Fibroblast of mammary gland (primary cell): ENCODE data around the gene TMEM187.
"Not testable (repeated sequence)": the region's sequence is repeated elsewhere in the genome, so short reads cannot be mapped to it uniquely, and the experiment has no call there.

ENCODE experiments used
- DNase-seq: peaks from one replicate; pipeline ENCODE4 v3.0.0-alpha.2; 2010; ENCODE audit warnings: low read depth
- H3K4me3 ChIP-seq: 2 replicates; pipeline ENCODE4 v1.5.1; 2011; ENCODE audit warnings: low read depth, mild to moderate bottlenecking, low read length, moderate library complexity; ENCODE audit not compliant: control insufficient read depth
- TF ChIP-seq, protein P1 (sequence below): conservative IDR thresholded peaks from 2 replicates; pipeline ENCODE4 v1.5.1; 2011; ENCODE audit warnings: low read depth, low read length, inconsistent platforms; ENCODE audit not compliant: control insufficient read depth, insufficient read depth

The TMEM187 gene

DNA sequence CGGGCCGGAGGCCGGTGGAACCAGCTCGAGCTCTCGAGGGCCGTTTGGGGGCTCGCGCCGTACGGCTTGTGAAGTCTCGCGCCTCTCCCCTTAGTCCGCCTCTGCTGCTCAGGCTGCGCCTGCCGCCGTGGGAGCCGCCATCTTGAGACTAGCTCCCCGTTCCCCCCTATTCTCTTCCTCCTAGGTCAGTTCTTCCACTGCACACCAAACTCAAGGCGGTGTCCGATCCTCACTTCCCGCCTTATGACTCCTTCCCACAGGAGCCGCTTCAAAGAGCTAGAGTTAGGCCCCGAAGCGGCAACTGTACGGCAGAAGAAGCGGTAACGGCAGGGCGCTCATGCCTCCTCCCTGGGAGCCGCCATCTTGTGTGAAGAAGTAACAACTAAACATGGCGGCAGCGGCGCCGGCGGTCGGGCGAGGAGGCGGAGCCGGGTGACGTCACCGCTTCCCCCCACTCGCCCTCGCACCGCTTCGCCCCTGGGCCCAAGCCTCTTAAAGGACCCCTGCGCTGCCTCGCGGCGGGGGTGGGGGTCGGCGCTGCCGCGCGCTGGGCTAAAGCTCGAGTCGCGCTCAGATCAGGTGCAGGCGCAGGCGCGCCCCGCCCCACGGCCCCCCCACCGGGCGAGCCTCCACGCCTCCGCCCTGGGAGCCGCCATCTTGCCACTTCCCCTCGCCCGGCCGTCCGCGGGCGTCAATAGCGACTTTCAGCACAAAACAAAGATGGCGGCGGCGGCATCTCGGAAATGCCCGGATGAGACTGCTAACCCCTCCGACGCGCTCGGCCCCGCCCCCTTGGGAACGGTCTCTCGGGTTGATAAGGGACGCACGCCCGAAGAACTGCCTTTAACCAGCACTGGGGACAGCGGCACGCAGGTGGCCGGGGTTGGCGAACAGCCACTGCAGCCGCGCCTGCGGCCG is 845 bp upstream of the TMEM187 start, which contains the start of gene HCFC1:
Gene HCFC1 (minus strand): TSS at position 369 of the 918 bp plus-strand sequence. CDS start 978 bp downstream, outside the sequence.
- H3K4me3 ChIP-seq: peak within 1 kb of the TSS; percentile 95
- TF ChIP-seq, protein P1, sequence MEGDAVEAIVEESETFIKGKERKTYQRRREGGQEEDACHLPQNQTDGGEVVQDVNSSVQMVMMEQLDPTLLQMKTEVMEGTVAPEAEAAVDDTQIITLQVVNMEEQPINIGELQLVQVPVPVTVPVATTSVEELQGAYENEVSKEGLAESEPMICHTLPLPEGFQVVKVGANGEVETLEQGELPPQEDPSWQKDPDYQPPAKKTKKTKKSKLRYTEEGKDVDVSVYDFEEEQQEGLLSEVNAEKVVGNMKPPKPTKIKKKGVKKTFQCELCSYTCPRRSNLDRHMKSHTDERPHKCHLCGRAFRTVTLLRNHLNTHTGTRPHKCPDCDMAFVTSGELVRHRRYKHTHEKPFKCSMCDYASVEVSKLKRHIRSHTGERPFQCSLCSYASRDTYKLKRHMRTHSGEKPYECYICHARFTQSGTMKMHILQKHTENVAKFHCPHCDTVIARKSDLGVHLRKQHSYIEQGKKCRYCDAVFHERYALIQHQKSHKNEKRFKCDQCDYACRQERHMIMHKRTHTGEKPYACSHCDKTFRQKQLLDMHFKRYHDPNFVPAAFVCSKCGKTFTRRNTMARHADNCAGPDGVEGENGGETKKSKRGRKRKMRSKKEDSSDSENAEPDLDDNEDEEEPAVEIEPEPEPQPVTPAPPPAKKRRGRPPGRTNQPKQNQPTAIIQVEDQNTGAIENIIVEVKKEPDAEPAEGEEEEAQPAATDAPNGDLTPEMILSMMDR: no peak
- peak; percentile 86 for DNase-seq

DNA sequence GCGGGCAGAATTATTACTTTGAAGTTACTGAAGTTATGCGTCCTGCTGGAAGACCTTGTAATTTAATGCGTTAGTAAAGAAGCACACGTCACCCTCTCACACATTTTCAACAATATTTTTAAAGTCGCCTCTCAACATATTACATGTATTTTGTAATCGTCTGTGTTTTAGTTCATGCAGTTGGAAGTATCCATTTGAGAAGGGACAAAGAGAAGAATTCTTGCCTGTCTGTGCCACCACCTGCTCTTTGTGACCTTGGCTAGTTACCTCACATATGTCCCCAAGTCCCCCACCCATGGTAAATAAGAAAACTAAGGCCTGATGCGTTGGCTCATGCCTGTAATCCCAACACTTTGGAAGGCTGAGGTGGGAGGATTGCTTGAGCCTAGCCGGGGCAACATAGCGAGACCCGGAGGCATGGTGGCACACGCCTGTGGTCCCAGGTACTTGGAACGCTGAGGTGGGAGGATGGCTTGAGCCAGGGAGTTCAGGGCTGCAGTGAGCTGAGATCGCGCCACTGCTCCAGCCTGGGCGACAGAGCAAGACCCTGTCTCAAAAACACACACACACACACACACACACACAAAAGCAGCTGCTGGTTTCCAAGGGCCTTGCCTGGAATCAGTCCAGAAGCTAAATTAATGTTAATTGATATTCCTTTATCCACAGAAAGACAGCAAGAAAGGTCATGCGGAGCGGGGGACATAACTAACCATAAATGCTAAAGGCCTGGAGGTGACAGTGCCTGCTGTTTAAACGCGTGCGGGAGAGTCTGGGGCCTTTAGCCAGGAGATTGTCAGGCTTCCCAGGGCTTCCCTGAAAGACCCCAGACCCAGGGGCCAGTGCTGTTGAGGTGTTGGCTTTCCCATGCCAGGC is 811 bp downstream of the TMEM187 start:
- TF ChIP-seq, protein P1: no peak
- DNase-seq: peak; percentile 26

DNA sequence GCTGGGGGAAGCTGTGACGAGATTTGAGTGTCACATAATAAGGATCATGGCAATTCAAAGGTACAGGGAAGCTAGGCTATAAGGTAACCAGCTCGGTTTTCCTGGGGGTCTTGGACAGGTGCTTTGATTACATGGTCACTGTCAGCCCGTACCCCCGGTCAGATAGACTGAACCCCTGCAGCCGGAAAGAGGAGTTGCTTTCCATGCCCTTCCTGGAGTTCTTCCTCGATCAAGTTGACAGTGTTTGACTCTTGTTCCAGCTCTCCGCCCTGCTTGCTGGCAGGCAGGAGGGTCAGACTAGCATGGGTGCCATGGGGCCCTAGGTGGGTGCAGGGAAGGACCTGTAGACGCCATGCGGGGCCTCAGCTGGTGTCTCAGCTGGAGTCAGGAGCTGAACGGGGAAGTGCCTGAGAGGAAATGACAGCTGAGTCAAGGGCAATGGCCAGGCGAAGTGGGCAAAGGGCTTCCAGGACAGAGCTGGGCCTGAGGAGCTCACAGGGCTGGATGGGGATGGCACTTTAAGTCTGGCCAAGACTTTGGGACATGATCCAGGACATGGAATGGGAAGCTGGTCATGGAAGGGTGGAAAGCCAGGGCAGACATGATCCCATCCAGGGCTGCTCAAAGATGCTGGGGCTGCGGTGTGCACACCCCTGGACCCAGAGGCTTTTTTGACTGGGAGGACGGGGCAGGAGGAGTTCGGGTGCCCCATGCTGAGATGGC is 1.6 kb downstream of the TMEM187 start:
- DNase-seq: no peak
- no peak overlapping the region for H3K4me3 ChIP-seq
- TF ChIP-seq, protein P1: no peak

More for the DNA sequence above, 811 bp downstream of the TMEM187 start:
- H3K4me3 ChIP-seq: peak overlapping the region; percentile 64

DNA sequence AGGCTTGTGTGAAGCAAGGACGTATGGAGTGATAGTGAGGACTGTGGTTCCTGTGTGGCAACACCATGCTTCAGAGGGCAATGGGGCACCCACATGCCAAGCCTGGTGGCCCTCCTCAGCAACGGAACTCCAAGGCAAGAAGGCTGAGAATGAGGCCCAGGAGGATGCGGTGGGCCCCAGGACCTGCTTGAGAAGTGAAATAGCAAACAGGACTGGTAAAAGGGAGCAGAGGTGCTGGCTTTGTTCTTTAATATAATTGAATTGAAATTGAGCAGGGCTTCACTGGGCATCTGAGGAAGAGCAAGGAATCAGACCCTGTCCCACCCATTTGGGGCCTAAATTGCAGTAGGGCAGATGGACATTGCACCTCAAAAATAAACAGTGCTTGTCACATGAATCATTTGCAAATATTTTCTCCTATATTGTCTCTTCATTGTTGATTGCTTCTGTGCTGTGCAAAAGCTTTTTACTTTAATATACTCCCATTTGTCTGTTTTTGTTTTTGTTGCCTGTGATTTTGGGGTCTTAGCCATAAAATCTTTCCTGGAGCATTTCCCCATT is 2.3 kb downstream of the TMEM187 start:
- no peak for DNase-seq
- H3K4me3 ChIP-seq: no peak overlapping the region
- TF ChIP-seq, protein P1: no peak

DNA sequence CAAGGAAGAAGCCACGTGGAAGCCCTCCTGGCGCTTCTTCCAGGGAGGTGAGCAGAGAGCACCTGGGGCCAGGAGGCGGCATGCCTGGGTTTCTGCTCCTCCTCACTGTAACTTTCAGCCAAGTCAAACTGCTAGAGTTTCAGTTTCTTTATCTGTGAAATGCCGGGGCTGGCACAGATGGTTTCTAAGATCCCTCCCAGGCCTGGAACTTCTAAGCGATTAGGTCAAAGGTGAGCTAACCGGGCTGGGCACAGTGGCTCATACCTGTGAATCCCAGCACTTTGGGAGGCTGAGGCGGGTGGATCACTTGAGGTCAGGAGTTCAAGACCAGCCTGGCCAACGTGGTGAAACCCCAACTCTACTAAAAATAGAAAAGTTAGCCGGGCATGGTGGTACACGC is 7.8 kb downstream of the TMEM187 start:
- DNase-seq, H3K4me3 ChIP-seq: not testable (repeated sequence)

DNA sequence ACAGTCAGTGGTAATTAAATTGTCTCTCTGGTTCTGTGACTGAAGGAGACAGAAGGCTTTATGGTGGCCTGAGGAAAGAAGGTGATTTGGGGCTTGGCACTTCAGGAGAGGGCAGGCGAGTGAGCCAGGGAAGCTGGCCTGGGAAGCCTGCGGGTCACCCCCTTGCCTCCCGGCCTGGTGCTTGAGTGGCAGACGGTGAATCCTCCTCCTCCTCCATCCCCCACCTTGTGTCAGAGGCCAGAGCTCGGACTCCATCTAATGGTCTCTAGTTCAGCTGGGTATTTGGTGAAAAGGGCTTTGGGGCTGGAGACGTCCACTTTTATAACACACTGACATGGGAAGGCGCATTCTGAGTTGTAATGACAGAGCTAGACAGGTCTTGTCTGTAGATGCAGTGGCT is 8.7 kb downstream of the TMEM187 start:
- H3K4me3 ChIP-seq: no peak overlapping the region
- TF ChIP-seq, protein P1: no peak
- no peak for DNase-seq
